Colonic mucosa (tissue), 4 donors: ENCODE results near the gene TBRG1. TPM values are rescaled to one million over a fixed set of nuclear protein-coding genes. Genes with fewer than 3 reads are reported as not detected.
A peak's percentile ranks its signal among the peaks of the same experiment; 100 is the strongest.

ENCODE experiments used
- DNase-seq: peaks from one replicate; pipeline ENCODE4 v3.0.0-alpha.2; 2020
- H3K27ac ChIP-seq: fragments of 200-600 bp; one replicate; pipeline ENCODE4 v1.8.0; 2021
- H3K27me3 ChIP-seq: fragments of 200-600 bp; one replicate; pipeline ENCODE4 v1.8.0; 2021
- H3K36me3 ChIP-seq: fragments of 200-600 bp; one replicate; pipeline ENCODE4 v1.8.0; 2021
- H3K4me1 ChIP-seq: fragments of 200-600 bp; one replicate; pipeline ENCODE4 v1.8.0; 2021; ENCODE audit warnings: mild to moderate bottlenecking
- H3K4me3 ChIP-seq: fragments of 200-600 bp; one replicate; pipeline ENCODE4 v1.8.0; 2021
- H3K9ac ChIP-seq, 2 donors: one replicate each; pipeline ENCODE4 v1.7.0; 2013; ENCODE audit warnings: control low read depth in 2 of 2, low read depth in 2 of 2, low read length in 2 of 2
- H3K9me3 ChIP-seq: fragments of 200-600 bp; one replicate; pipeline ENCODE4 v1.8.0; 2021
- intact Hi-C: fragments of 100-400 bp; cut with DNase I; formaldehyde crosslinking; loops from one replicate; pipeline ENCODE4 v1.14.1; 2022
- total RNA-seq, 2 donors: library from RNA; stranded (reverse); fragmentation: NEBNext Ultra II Directional in 1 of 2; extraction: Animal tissue kit (Norgen Biotek cat#: 25700) in 1 of 2; gene quantifications; one replicate each; pipeline ENCODE4 v1.2.1, GENCODE V29; 2021
- TF ChIP-seq, protein P1 (sequence below): fragments of 200-600 bp; IDR thresholded peaks from one replicate; pipeline ENCODE4 v1.8.0; 2022; ENCODE audit warnings: antibody characterized with exemption, mild to moderate bottlenecking
- donor health status: healthy.
- donor health status: DM: no; HTN: no; CAD: no.
- donor health status: DM: no; HTN: no; CAD: no.

The TBRG1 gene
- total RNA-seq, 2 donors from 2014 or later, result 25.7 to 29.1 TPM

- no peak overlapping the region for H3K4me3 ChIP-seq
- peak overlapping the region; percentile 53 for H3K27ac ChIP-seq
- DNase-seq, result peak; percentile 64
- no peaks in the 10 kb centered on the region for H3K36me3 ChIP-seq
- intact Hi-C loops, result no loop called here
- TF ChIP-seq, protein P1, sequence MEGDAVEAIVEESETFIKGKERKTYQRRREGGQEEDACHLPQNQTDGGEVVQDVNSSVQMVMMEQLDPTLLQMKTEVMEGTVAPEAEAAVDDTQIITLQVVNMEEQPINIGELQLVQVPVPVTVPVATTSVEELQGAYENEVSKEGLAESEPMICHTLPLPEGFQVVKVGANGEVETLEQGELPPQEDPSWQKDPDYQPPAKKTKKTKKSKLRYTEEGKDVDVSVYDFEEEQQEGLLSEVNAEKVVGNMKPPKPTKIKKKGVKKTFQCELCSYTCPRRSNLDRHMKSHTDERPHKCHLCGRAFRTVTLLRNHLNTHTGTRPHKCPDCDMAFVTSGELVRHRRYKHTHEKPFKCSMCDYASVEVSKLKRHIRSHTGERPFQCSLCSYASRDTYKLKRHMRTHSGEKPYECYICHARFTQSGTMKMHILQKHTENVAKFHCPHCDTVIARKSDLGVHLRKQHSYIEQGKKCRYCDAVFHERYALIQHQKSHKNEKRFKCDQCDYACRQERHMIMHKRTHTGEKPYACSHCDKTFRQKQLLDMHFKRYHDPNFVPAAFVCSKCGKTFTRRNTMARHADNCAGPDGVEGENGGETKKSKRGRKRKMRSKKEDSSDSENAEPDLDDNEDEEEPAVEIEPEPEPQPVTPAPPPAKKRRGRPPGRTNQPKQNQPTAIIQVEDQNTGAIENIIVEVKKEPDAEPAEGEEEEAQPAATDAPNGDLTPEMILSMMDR, result no peak
- H3K27me3 ChIP-seq, result no peaks in the 10 kb centered on the region
- no peaks in the 10 kb centered on the region for H3K4me1 ChIP-seq
- H3K9me3 ChIP-seq, result no peaks in the 10 kb centered on the region
- no peak overlapping the region for H3K9ac ChIP-seq
Observed at GRCh38 chr11:124676386-124676785, 53.7 kb downstream of the TBRG1 start.

DNA sequence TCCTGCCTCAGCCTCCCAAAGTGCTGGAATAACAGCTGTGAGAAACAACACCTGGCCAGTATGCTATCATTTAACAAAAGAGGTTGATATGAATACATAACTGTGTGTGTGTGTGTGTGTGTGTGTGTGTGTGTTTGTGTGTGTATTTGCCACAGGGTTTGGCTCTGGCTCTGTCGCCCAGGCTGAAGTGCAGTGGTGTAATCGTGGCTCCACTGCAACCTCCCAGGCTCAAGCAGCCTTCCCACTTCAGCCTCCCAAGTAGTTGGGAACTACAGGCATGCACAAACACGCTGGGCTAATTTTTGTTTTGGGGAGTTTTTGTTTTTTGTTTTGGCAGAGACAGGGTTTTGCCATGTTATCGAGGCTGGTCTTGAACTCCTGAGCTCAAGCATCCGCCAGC, 55.8 kb downstream of the TBRG1 start:
- Histone ChIP-seq H3K9ac (no peak overlapping the region), H3K27ac (no peak overlapping the region), H3K4me1 (no peaks in the 10 kb centered on the region), H3K4me3 (no peak overlapping the region), H3K27me3 (no peaks in the 10 kb centered on the region), H3K36me3 (no peaks in the 10 kb centered on the region), H3K9me3 (no peaks in the 10 kb centered on the region)
- TF ChIP-seq, protein P1, result no peak
- intact Hi-C loops, result no loop called here
- DNase-seq, result no peak

GRCh38 chr11:124681421-124681820, 58.8 kb downstream of the TBRG1 start:
- Histone ChIP-seq H3K4me1 (no peaks in the 10 kb centered on the region), H3K9me3 (no peaks in the 10 kb centered on the region), H3K27ac (no peak overlapping the region), H3K4me3 (no peak overlapping the region), H3K27me3 (no peaks in the 10 kb centered on the region), H3K9ac (no peak overlapping the region), H3K36me3 (no peaks in the 10 kb centered on the region)
- intact Hi-C loops, result no loop called here
- TF ChIP-seq, protein P1, result no peak
- no peak for DNase-seq

DNA sequence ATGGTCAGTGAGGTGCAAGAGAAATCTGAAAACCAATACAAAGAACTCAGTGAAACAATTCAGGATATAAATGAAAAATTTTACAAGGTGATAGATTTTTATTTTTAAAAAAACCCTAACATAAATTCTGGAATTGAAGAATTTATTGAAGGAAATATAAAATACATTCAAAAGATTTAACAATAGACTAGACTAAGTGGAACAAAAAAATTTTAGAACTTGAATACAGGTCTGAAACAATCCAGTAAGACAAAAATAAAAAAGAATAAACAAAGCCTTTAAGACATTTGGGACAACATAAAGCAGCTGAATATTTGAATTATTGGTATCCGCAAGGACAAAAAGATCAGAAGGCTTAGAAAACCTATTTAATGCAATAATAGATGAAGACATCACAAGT, 59.8 kb downstream of the TBRG1 start:
- intact Hi-C loops, result no loop called here
- H3K4me1 ChIP-seq, result no peaks in the 10 kb centered on the region
- no peaks in the 10 kb centered on the region for H3K27me3 ChIP-seq
- DNase-seq, result no peak
- H3K27ac ChIP-seq, result no peak overlapping the region
- H3K36me3 ChIP-seq, result no peaks in the 10 kb centered on the region
- no peak overlapping the region for H3K4me3 ChIP-seq
- TF ChIP-seq, protein P1, result no peak
- no peaks in the 10 kb centered on the region for H3K9me3 ChIP-seq
- no peak overlapping the region for H3K9ac ChIP-seq

Other genes starting within 250 kb of the TBRG1 start
- not detected for gene OR8B2, start 238.4 kb upstream of the TBRG1 start, total RNA-seq
- gene OR8B3, start 223.8 kb upstream of the TBRG1 start, total RNA-seq, result not detected
- gene OR8B4, start 198.0 kb upstream of the TBRG1 start, total RNA-seq, result not detected
- not detected for gene OR8B8, start 177.2 kb upstream of the TBRG1 start, total RNA-seq
- gene OR8B12, start 79.2 kb upstream of the TBRG1 start, total RNA-seq, result not detected
- not detected for gene OR8A1, start 52.9 kb upstream of the TBRG1 start, total RNA-seq
- gene PANX3, start 11.4 kb upstream of the TBRG1 start, total RNA-seq, result not detected
- 100 to 1,000 TPM; 128 to 236 TPM for gene SIAE, start 50.9 kb downstream of the TBRG1 start, total RNA-seq
- gene SPA17, start 51.0 kb downstream of the TBRG1 start, total RNA-seq, result 10 to 100 TPM in 1 of 2 donors, 1 to 10 TPM in 1; 8.4 to 10.7 TPM
- gene NRGN, start 117.1 kb downstream of the TBRG1 start, total RNA-seq, result 10 to 100 TPM in 1 of 2 donors, 1 to 10 TPM in 1; 3.1 to 11.1 TPM
- gene VSIG2, start 129.4 kb downstream of the TBRG1 start, total RNA-seq, result 100 to 1,000 TPM; 122 to 155 TPM
- 10 to 100 TPM; 10.4 to 15.7 TPM for gene ESAM, start 139.4 kb downstream of the TBRG1 start, total RNA-seq
- 10 to 100 TPM in 1 of 2 donors, 1 to 10 TPM in 1; 7.0 to 12.7 TPM for gene MSANTD2, start 177.5 kb downstream of the TBRG1 start, total RNA-seq
- 1 to 10 TPM; 7.8 to 8.0 TPM for gene ROBO3, start 242.6 kb downstream of the TBRG1 start, total RNA-seq